DND-41 (cell line): ENCODE data around the gene XKR3.

Experiments used
- EZH2 ChIP-seq: IDR thresholded peaks from 3 replicates; pipeline ENCODE4 v1.6.1; 2012; ENCODE audit warnings: borderline replicate concordance, low read depth, mild to moderate bottlenecking, moderate library complexity, low read length, inconsistent platforms; ENCODE audit not compliant: severe bottlenecking
- TF ChIP-seq, protein P1 (sequence below): IDR thresholded peaks from 2 replicates; pipeline ENCODE4 v1.5.1; 2012; ENCODE audit warnings: borderline replicate concordance, low read length, moderate library complexity, mild to moderate bottlenecking; ENCODE audit not compliant: poor library complexity, severe bottlenecking; ENCODE audit errors: extremely low read depth

DNA sequence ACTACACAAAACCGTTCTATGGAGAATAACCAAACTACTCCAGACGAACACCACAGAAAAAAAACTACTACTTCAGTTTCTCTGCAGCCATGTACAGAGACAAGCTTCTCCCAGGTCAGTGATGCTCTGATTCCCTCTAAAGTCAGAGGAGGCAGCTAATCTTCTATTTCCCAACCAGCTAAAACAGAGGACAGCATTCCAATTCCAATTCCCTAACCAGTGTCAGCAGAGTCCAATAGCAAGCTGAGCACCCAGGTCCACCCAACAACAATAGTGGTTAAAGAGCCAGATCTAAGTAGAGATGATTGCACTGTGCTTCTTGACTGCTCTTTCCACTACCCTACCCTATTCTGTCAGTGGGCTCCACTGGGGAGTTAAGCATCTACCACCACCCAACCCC lies 6.7 kb downstream of the XKR3 start:
- TF ChIP-seq, protein P1, sequence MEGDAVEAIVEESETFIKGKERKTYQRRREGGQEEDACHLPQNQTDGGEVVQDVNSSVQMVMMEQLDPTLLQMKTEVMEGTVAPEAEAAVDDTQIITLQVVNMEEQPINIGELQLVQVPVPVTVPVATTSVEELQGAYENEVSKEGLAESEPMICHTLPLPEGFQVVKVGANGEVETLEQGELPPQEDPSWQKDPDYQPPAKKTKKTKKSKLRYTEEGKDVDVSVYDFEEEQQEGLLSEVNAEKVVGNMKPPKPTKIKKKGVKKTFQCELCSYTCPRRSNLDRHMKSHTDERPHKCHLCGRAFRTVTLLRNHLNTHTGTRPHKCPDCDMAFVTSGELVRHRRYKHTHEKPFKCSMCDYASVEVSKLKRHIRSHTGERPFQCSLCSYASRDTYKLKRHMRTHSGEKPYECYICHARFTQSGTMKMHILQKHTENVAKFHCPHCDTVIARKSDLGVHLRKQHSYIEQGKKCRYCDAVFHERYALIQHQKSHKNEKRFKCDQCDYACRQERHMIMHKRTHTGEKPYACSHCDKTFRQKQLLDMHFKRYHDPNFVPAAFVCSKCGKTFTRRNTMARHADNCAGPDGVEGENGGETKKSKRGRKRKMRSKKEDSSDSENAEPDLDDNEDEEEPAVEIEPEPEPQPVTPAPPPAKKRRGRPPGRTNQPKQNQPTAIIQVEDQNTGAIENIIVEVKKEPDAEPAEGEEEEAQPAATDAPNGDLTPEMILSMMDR: no peak
- TF ChIP-seq EZH2: no peak
